ENCODE data around the gene SLC6A3.

SLC6A3 gene

GRCh38 chr5:1419476-1420210 lies 25.6 kb downstream of the SLC6A3 start:
- no peak for DNase-seq

GRCh38 chr5:1418921-1419280 lies 26.3 kb downstream of the SLC6A3 start:
- DNase-seq = no peak

- no peak for DNase-seq
Observed at GRCh38 chr5:1418238-1418920, 26.9 kb downstream of the SLC6A3 start.

- no peak for DNase-seq
Observed at GRCh38 chr5:1417586-1418225, 27.5 kb downstream of the SLC6A3 start.

- DNase-seq = no peak
Observed at GRCh38 chr5:1416856-1417469, 28.3 kb downstream of the SLC6A3 start.

- DNase-seq = no peak
Observed at GRCh38 chr5:1415626-1416360, 29.4 kb downstream of the SLC6A3 start.

- DNase-seq = no peak
Observed at GRCh38 chr5:1415059-1415425, 30.2 kb downstream of the SLC6A3 start.

GRCh38 chr5:1414311-1415058 lies 30.8 kb downstream of the SLC6A3 start:
- no peak for DNase-seq

GRCh38 chr5:1413611-1414241 lies 31.5 kb downstream of the SLC6A3 start:
- DNase-seq = no peak

GRCh38 chr5:1413211-1413610 lies 32.0 kb downstream of the SLC6A3 start:
- DNase-seq = no peak

- no peak for DNase-seq
Observed at GRCh38 chr5:1412621-1413020, 32.6 kb downstream of the SLC6A3 start.

GRCh38 chr5:1412163-1412562 lies 33.1 kb downstream of the SLC6A3 start:
- DNase-seq = no peak

GRCh38 chr5:1411099-1411498 lies 34.1 kb downstream of the SLC6A3 start:
- DNase-seq = no peak

- DNase-seq = no peak
Observed at GRCh38 chr5:1410156-1411014, 34.9 kb downstream of the SLC6A3 start.

- peak; percentile 78 for DNase-seq
Observed at GRCh38 chr5:1409381-1410110, 35.7 kb downstream of the SLC6A3 start.

- no peak for DNase-seq
Observed at GRCh38 chr5:1406681-1407640, 38.3 kb downstream of the SLC6A3 start.

GRCh38 chr5:1405539-1406530 lies 39.4 kb downstream of the SLC6A3 start:
- no peak for DNase-seq

GRCh38 chr5:1405121-1405520 lies 40.1 kb downstream of the SLC6A3 start:
- DNase-seq = no peak
